ENCODE data around the gene VCL.

DNA sequence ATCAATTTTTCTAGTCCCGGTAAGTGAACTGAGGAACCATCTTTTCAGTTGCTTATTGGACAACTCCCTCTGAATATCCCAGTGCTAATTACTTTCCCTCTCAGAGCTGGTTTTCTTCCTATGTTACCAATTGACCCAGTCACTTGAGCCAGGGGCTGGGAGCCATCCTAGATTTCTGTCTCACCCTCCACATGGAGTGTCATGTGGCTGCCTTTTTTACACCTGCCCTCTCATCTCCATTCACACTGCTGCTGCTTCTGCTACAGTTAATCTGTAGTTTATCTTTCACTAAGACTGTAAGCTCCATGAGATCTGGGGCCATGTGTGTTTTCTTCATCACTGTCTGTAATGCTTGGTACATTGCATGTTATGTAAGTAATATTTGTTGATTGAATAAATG lies 35.8 kb downstream of the VCL start:
- TF ChIP-seq, protein P1, sequence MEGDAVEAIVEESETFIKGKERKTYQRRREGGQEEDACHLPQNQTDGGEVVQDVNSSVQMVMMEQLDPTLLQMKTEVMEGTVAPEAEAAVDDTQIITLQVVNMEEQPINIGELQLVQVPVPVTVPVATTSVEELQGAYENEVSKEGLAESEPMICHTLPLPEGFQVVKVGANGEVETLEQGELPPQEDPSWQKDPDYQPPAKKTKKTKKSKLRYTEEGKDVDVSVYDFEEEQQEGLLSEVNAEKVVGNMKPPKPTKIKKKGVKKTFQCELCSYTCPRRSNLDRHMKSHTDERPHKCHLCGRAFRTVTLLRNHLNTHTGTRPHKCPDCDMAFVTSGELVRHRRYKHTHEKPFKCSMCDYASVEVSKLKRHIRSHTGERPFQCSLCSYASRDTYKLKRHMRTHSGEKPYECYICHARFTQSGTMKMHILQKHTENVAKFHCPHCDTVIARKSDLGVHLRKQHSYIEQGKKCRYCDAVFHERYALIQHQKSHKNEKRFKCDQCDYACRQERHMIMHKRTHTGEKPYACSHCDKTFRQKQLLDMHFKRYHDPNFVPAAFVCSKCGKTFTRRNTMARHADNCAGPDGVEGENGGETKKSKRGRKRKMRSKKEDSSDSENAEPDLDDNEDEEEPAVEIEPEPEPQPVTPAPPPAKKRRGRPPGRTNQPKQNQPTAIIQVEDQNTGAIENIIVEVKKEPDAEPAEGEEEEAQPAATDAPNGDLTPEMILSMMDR (IDR thresholded peaks at IDR 0.05), result no peak
- no peak for TF ChIP-seq POLR2A (IDR thresholded peaks at IDR 0.05)
- TF ChIP-seq EP300 (IDR thresholded peaks at IDR 0.05), result no peak

Data from suprapubic skin (tissue), 3 donors.